HAP-1 (cell line): Measurements from ENCODE around the gene CNTNAP2.
A peak's percentile ranks its signal among the peaks of the same experiment; 100 is the strongest.

Experiments
- DNase-seq, 2 experiments: peaks; one replicate each; pipeline ENCODE4 v3.0.0-alpha.2; 2016 to 2020; ENCODE audit warnings: low spot score in 2 of 2
- H3K27me3 ChIP-seq: fragments of 250-450 bp; sonication (Bioruptor Pico); 2 replicates; pipeline ENCODE4 v1.5.1; 2020; ENCODE audit warnings: low read depth, mild to moderate bottlenecking, moderate library complexity
- H3K36me3 ChIP-seq: fragments of 250-450 bp; sonication (Bioruptor Pico); replicated peaks from 2 replicates; pipeline ENCODE4 v1.5.1; 2020; ENCODE audit warnings: mild to moderate bottlenecking
- H3K4me1 ChIP-seq: fragments of 250-450 bp; sonication (Bioruptor Pico); 2 replicates; pipeline ENCODE4 v1.5.1; 2020; ENCODE audit warnings: mild to moderate bottlenecking
- H3K4me3 ChIP-seq: fragments of 250-450 bp; sonication (Bioruptor Pico); 2 replicates; pipeline ENCODE4 v1.5.1; 2020; ENCODE audit warnings: mild to moderate bottlenecking, moderate library complexity
- H3K9me3 ChIP-seq: fragments of 250-450 bp; sonication (Bioruptor Pico); 2 replicates; pipeline ENCODE4 v1.5.1; 2020; ENCODE audit warnings: mild to moderate bottlenecking, moderate library complexity
- in situ Hi-C: fragments of 300-500 bp; cut with MboI; formaldehyde crosslinking; loops from 3 replicates; pipeline ENCODE4 v1.14.3; 2020; ENCODE audit warnings: low sequenced_read_pairs, inconsistent platforms, mixed read lengths

Gene CNTNAP2

GRCh38 chr7:148371280-148371937, 2254.8 kb downstream of the CNTNAP2 start:
- Histone ChIP-seq H3K36me3 (no peaks in the 10 kb centered on the region), H3K4me1 (no peaks in the 10 kb centered on the region), H3K27me3 (no peaks in the 10 kb centered on the region), H3K4me3 (no peak overlapping the region), H3K9me3 (no peaks in the 10 kb centered on the region)
- in situ Hi-C loops: no loop called here
- DNase-seq: no peak

GRCh38 chr7:148374396-148375259, 2258.0 kb downstream of the CNTNAP2 start:
- no peaks in the 10 kb centered on the region for H3K9me3 ChIP-seq
- in situ Hi-C loops: no loop called here
- H3K4me3 ChIP-seq: no peak overlapping the region
- H3K27me3 ChIP-seq: no peaks in the 10 kb centered on the region
- DNase-seq: no peak
- H3K36me3 ChIP-seq: no peaks in the 10 kb centered on the region
- H3K4me1 ChIP-seq: no peaks in the 10 kb centered on the region

GRCh38 chr7:148379677-148380076, 2263.1 kb downstream of the CNTNAP2 start:
- Histone ChIP-seq H3K27me3 (no peaks in the 10 kb centered on the region), H3K4me1 (no peaks in the 10 kb centered on the region), H3K4me3 (no peak overlapping the region), H3K9me3 (no peaks in the 10 kb centered on the region), H3K36me3 (no peaks in the 10 kb centered on the region)
- in situ Hi-C loops: no loop called here
- no peak for DNase-seq

- no peaks in the 10 kb centered on the region for H3K4me1 ChIP-seq
- H3K9me3 ChIP-seq: no peaks in the 10 kb centered on the region
- H3K36me3 ChIP-seq: no peaks in the 10 kb centered on the region
- H3K4me3 ChIP-seq: no peak overlapping the region
- no peak for DNase-seq
- in situ Hi-C loops: no loop called here
- H3K27me3 ChIP-seq: no peaks in the 10 kb centered on the region
These were observed 2264.2 kb downstream of the CNTNAP2 start for GRCh38 chr7:148380596-148381419.

GRCh38 chr7:148382596-148382995, 2266.0 kb downstream of the CNTNAP2 start:
- no peaks in the 10 kb centered on the region for H3K27me3 ChIP-seq
- no peaks in the 10 kb centered on the region for H3K36me3 ChIP-seq
- in situ Hi-C loops: no loop called here
- H3K4me1 ChIP-seq: no peaks in the 10 kb centered on the region
- no peak for DNase-seq
- no peak overlapping the region for H3K4me3 ChIP-seq
- H3K9me3 ChIP-seq: no peaks in the 10 kb centered on the region

- H3K4me3 ChIP-seq: no peak overlapping the region
- DNase-seq: no peak
- in situ Hi-C loops: no loop called here
- no peaks in the 10 kb centered on the region for H3K4me1 ChIP-seq
- H3K36me3 ChIP-seq: no peaks in the 10 kb centered on the region
- no peaks in the 10 kb centered on the region for H3K27me3 ChIP-seq
- no peaks in the 10 kb centered on the region for H3K9me3 ChIP-seq
These were observed 2267.1 kb downstream of the CNTNAP2 start for GRCh38 chr7:148383651-148384050.

- Histone ChIP-seq H3K4me1 (no peaks in the 10 kb centered on the region), H3K36me3 (no peaks in the 10 kb centered on the region), H3K9me3 (no peaks in the 10 kb centered on the region), H3K27me3 (no peaks in the 10 kb centered on the region), H3K4me3 (no peak overlapping the region)
- in situ Hi-C loops: no loop called here
- DNase-seq: peak; percentile 19 to 44
These were observed 2268.5 kb downstream of the CNTNAP2 start for GRCh38 chr7:148385009-148385682.

- no peaks in the 10 kb centered on the region for H3K9me3 ChIP-seq
- 0 out of 2 replicates have a peak, but pooled peaks cover 2% of the 10 kb centered on the region for H3K27me3 ChIP-seq
- no peaks in the 10 kb centered on the region for H3K4me1 ChIP-seq
- DNase-seq: no peak
- in situ Hi-C loops: no loop called here
- H3K36me3 ChIP-seq: no peaks in the 10 kb centered on the region
- H3K4me3 ChIP-seq: no peak overlapping the region
These were observed 2273.8 kb downstream of the CNTNAP2 start for GRCh38 chr7:148390381-148390780.

- H3K9me3 ChIP-seq: no peaks in the 10 kb centered on the region
- 0 out of 2 replicates have a peak, but pooled peaks cover 4% of the 10 kb centered on the region for H3K27me3 ChIP-seq
- no peak overlapping the region for H3K4me3 ChIP-seq
- H3K36me3 ChIP-seq: no peaks in the 10 kb centered on the region
- in situ Hi-C loops: no loop called here
- DNase-seq: no peak
- no peaks in the 10 kb centered on the region for H3K4me1 ChIP-seq
These were observed 2275.0 kb downstream of the CNTNAP2 start for GRCh38 chr7:148391591-148391990.

- no peak for DNase-seq
- H3K4me1 ChIP-seq: no peaks in the 10 kb centered on the region
- no peak overlapping the region for H3K4me3 ChIP-seq
- no peaks in the 10 kb centered on the region for H3K9me3 ChIP-seq
- in situ Hi-C loops: no loop called here
- peaks cover 4% of the 10 kb centered on the region; the same call in 1 of the 2 replicates for H3K27me3 ChIP-seq
- no peaks in the 10 kb centered on the region for H3K36me3 ChIP-seq
These were observed 2278.0 kb downstream of the CNTNAP2 start for GRCh38 chr7:148394582-148394981.

- no peaks in the 10 kb centered on the region for H3K36me3 ChIP-seq
- DNase-seq: no peak
- in situ Hi-C loops: no loop called here
- H3K4me3 ChIP-seq: no peak overlapping the region
- peaks cover 7% of the 10 kb centered on the region; the same call in 1 of the 2 replicates for H3K27me3 ChIP-seq
- no peaks in the 10 kb centered on the region for H3K4me1 ChIP-seq
- no peaks in the 10 kb centered on the region for H3K9me3 ChIP-seq
These were observed 2278.8 kb downstream of the CNTNAP2 start for GRCh38 chr7:148395352-148395811.

- no peak overlapping the region for H3K4me3 ChIP-seq
- no peak for DNase-seq
- H3K4me1 ChIP-seq: no peaks in the 10 kb centered on the region
- H3K27me3 ChIP-seq: peaks cover 8% of the 10 kb centered on the region; the same call in 1 of the 2 replicates
- in situ Hi-C loops: no loop called here
- no peaks in the 10 kb centered on the region for H3K9me3 ChIP-seq
- H3K36me3 ChIP-seq: no peaks in the 10 kb centered on the region
These were observed 2279.6 kb downstream of the CNTNAP2 start for GRCh38 chr7:148395990-148396716.

- H3K36me3 ChIP-seq: no peaks in the 10 kb centered on the region
- DNase-seq: no peak
- no peaks in the 10 kb centered on the region for H3K4me1 ChIP-seq
- H3K9me3 ChIP-seq: no peaks in the 10 kb centered on the region
- in situ Hi-C loops: no loop called here
- peaks cover 8% of the 10 kb centered on the region; the same call in 1 of the 2 replicates for H3K27me3 ChIP-seq
- H3K4me3 ChIP-seq: no peak overlapping the region
These were observed 2280.5 kb downstream of the CNTNAP2 start for GRCh38 chr7:148397056-148397455.
